VCaP (cell line): ENCODE measurements around the gene UNC13C.
"Not testable (repeated sequence)": the region's sequence is repeated elsewhere in the genome, so short reads cannot be mapped to it uniquely, and the experiment has no call there.

ENCODE experiments used
- H3K27ac ChIP-seq: fragments of 450-650 bp; 2 replicates; pipeline ENCODE4 v1.5.1; 2017
- CTCF ChIP-seq: fragments of 450-650 bp; conservative IDR thresholded peaks from 2 replicates; pipeline ENCODE4 v1.5.1; 2017; ENCODE audit warnings: mild to moderate bottlenecking, moderate library complexity

UNC13C gene

GRCh38 chr15:53978253-53978906 is at the start of gene UNC13C:
TSS of gene UNC13C (plus strand) at chr15:53978441. CDS start at chr15:54012904, 34,463 bp downstream.
- TF ChIP-seq CTCF, result no peak
- H3K27ac ChIP-seq, result no peak within 1 kb of the TSS

- H3K27ac ChIP-seq, result no peak overlapping the region
- TF ChIP-seq CTCF, result no peak
Measured at GRCh38 chr15:53936137-53936536, 42.1 kb upstream of the UNC13C start.

GRCh38 chr15:53937632-53938031 is 40.6 kb upstream of the UNC13C start:
- H3K27ac ChIP-seq, result not testable (repeated sequence)

DNA sequence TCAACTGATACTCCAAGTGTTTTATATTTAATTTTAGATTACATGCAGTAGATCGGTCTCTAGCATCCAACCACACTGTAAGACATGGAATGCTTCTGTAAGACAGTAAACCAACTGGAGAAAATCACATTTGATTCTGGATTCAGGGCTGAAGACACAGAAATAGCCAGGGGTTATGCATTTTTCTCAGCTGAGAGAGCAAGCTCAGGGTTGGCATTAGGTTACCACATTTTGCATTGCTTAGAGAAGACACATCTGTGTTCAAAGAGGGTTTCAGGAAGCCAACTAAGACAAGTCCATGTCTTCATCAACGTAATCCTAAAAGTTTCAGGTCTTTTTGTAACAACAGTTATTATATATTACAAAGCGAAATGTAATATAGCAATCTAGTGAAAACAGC is 27.7 kb upstream of the UNC13C start:
- H3K27ac ChIP-seq, result no peak overlapping the region
- no peak for TF ChIP-seq CTCF

- no peak for TF ChIP-seq CTCF
Measured at GRCh38 chr15:53955396-53955795, 22.8 kb upstream of the UNC13C start.

GRCh38 chr15:53962646-53963561 is 15.3 kb upstream of the UNC13C start:
- no peak overlapping the region for H3K27ac ChIP-seq
- TF ChIP-seq CTCF, result peak; percentile 86

More at GRCh38 chr15:53955396-53955795, 22.8 kb upstream of the UNC13C start:
- H3K27ac ChIP-seq, result no peak overlapping the region

DNA sequence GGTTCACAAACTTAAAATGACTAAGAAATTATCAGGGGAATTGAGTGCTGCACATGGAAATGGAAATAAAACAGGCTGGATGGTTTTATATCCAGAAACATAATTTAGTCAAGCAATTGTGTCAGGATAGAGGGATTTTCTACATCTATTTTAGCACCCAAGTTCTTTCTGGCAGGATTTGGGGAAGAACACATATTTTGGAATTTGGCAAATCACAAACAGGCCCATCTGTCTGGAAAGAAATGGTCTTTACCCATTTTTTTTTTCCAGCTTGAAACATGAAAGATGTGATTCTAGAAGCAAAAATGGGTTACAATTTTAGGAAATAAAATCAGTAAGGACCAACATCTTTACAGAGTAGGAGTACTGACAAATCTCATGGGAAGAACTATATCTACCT is 14.4 kb upstream of the UNC13C start:
- no peak overlapping the region for H3K27ac ChIP-seq
- TF ChIP-seq CTCF, result no peak

- no peak overlapping the region for H3K27ac ChIP-seq
- TF ChIP-seq CTCF, result no peak
Measured at GRCh38 chr15:53974121-53974520, 4.1 kb upstream of the UNC13C start.
